GM23338 (cell line): ENCODE data around the gene UTS2. TPM values are rescaled to one million over a fixed set of nuclear protein-coding genes. Genes with fewer than 3 reads are reported as not detected.

Source experiments
- ATAC-seq: fragments of 200-7000 bp; cut with Tn5 transposase; 3 replicates; pipeline ENCODE4 v1.9.1; 2020
- DNase-seq: peaks from one replicate; pipeline ENCODE4 v3.0.0-alpha.2; 2015; ENCODE audit warnings: low spot score
- H2AFZ ChIP-seq: fragments of 200-600 bp; sonication (generic); 2 replicates; pipeline ENCODE4 v1.8.0; 2016; ENCODE audit warnings: antibody characterized with exemption, mild to moderate bottlenecking, moderate library complexity
- H3F3A ChIP-seq: fragments of 200-600 bp; sonication (generic); replicated peaks from 2 replicates; pipeline ENCODE4 v1.8.0; 2017; ENCODE audit warnings: antibody characterized with exemption, mixed run types, low read depth
- H3K27ac ChIP-seq: fragments of 200-600 bp; sonication (generic); 2 replicates; pipeline ENCODE4 v1.6.1; 2016; ENCODE audit warnings: low read depth
- H3K27me3 ChIP-seq: fragments of 200-600 bp; sonication (generic); 2 replicates; pipeline ENCODE4 v1.8.0; 2016; ENCODE audit warnings: mild to moderate bottlenecking, mixed run types, moderate library complexity; ENCODE audit not compliant: insufficient read depth
- H3K36me3 ChIP-seq: fragments of 200-600 bp; sonication (generic); 2 replicates; pipeline ENCODE4 v1.8.0; 2016; ENCODE audit warnings: mild to moderate bottlenecking; ENCODE audit not compliant: insufficient read depth
- H3K4me1 ChIP-seq: fragments of 200-600 bp; sonication (generic); 2 replicates; pipeline ENCODE4 v1.8.0; 2016; ENCODE audit warnings: mild to moderate bottlenecking, moderate library complexity; ENCODE audit not compliant: insufficient read depth
- H3K4me2 ChIP-seq: fragments of 200-600 bp; sonication (generic); 2 replicates; pipeline ENCODE4 v1.7.1; 2017; ENCODE audit warnings: mixed run types
- H3K4me3 ChIP-seq: fragments of 200-600 bp; sonication (generic); 2 replicates; pipeline ENCODE4 v1.6.1; 2016; ENCODE audit warnings: mixed run types
- H3K79me2 ChIP-seq: fragments of 200-600 bp; sonication (generic); replicated peaks from 2 replicates; pipeline ENCODE4 v1.8.0; 2017; ENCODE audit warnings: mild to moderate bottlenecking; ENCODE audit not compliant: insufficient read depth
- H3K9me2 ChIP-seq: fragments of 200-600 bp; sonication (generic); 2 replicates; pipeline ENCODE4 v1.8.0; 2017; ENCODE audit not compliant: insufficient read depth
- H4K20me1 ChIP-seq: fragments of 200-600 bp; sonication (generic); replicated peaks from 2 replicates; pipeline ENCODE4 v1.8.0; 2017; ENCODE audit warnings: mild to moderate bottlenecking; ENCODE audit not compliant: insufficient read depth
- H3K27ac Mint-ChIP-seq: 2 replicates; pipeline ENCODE4 v1.8.0; 2020; ENCODE audit warnings: inconsistent platforms, mild to moderate bottlenecking, moderate library complexity, mixed read lengths
- H3K27me3 Mint-ChIP-seq: 3 replicates; pipeline ENCODE4 v1.8.0; 2022; ENCODE audit warnings: low read depth, mild to moderate bottlenecking, moderate library complexity, mixed read lengths, inconsistent platforms; ENCODE audit not compliant: insufficient read depth, poor library complexity
- H3K36me3 Mint-ChIP-seq: 3 replicates; pipeline ENCODE4 v1.8.0; 2021; ENCODE audit warnings: low read depth, mild to moderate bottlenecking, inconsistent platforms, moderate library complexity, mixed read lengths
- H3K4me1 Mint-ChIP-seq: 3 replicates; pipeline ENCODE4 v1.8.0; 2020; ENCODE audit warnings: mild to moderate bottlenecking, inconsistent platforms, mixed read lengths
- H3K4me3 Mint-ChIP-seq: 3 replicates; pipeline ENCODE4 v1.8.0; 2021; ENCODE audit warnings: moderate library complexity, mild to moderate bottlenecking, inconsistent platforms, mixed read lengths
- H3K9me3 Mint-ChIP-seq: 3 replicates; pipeline ENCODE4 v1.8.0; 2020; ENCODE audit warnings: moderate library complexity, mild to moderate bottlenecking, inconsistent platforms, mixed read lengths
- CREB1 ChIP-seq: fragments of 250-450 bp; sonication (Bioruptor Pico); IDR thresholded peaks from 2 replicates; pipeline ENCODE4 v1.5.0; 2020; ENCODE audit warnings: low read depth, mild to moderate bottlenecking, moderate library complexity
- ETS1 ChIP-seq: IDR thresholded peaks from 2 replicates; pipeline ENCODE4 v1.6.1; 2016; ENCODE audit warnings: antibody characterized with exemption
- EZH2 ChIP-seq: fragments of 200-600 bp; sonication (generic); IDR thresholded peaks from one replicate; pipeline ENCODE4 v1.8.0; 2017; ENCODE audit warnings: antibody characterized with exemption, mild to moderate bottlenecking, low read depth; ENCODE audit not compliant: unreplicated experiment
- EZH2phosphoT487 ChIP-seq: fragments of 200-600 bp; sonication (generic); IDR thresholded peaks from one replicate; pipeline ENCODE4 v1.8.1; 2018; ENCODE audit warnings: antibody characterized with exemption; ENCODE audit not compliant: unreplicated experiment
- ZNF331 ChIP-seq: fragments of 250-450 bp; sonication (Bioruptor Pico); IDR thresholded peaks from 2 replicates; pipeline ENCODE4 v1.5.0; 2020; ENCODE audit warnings: low read depth, mild to moderate bottlenecking, moderate library complexity
- polyA plus RNA-seq: library from polyadenylated mRNA; unstranded; fragments of >200 nt; fragmentation: Nextera tagmentation; extraction: Ambion mirVana; gene quantifications from 2 replicates; pipeline ENCODE4 v1.2.1, GENCODE V29; 2016
- total RNA-seq: library from RNA; depleted of rRNA; stranded (reverse); fragments of >200 nt; shearing (Covaris generic); gene quantifications from 2 replicates; pipeline ENCODE4 v1.2.3, GENCODE V29; 2014
- TF ChIP-seq, protein P1 (sequence below), 2 experiments: fragments of 200-600 bp in 1 of 2; sonication (generic) in 1 of 2; conservative IDR thresholded peaks; 2 replicates each; pipeline versions ENCODE4 v1.5.1 to v1.6.1; 2016 to 2017; ENCODE audit warnings: antibody characterized with exemption in 2 of 2, low read depth in 2 of 2, mild to moderate bottlenecking in 2 of 2, moderate library complexity in 1 of 2
- TF ChIP-seq, protein P2 (sequence below): fragments of 250-450 bp; sonication (Bioruptor Pico); IDR thresholded peaks from 2 replicates; pipeline ENCODE4 v1.5.0; 2020; ENCODE audit warnings: mild to moderate bottlenecking, moderate library complexity

The UTS2 gene
- total and polyA plus RNA-seq, 2 experiments from 2014 or later, result not detected

- TF ChIP-seq, protein P1, sequence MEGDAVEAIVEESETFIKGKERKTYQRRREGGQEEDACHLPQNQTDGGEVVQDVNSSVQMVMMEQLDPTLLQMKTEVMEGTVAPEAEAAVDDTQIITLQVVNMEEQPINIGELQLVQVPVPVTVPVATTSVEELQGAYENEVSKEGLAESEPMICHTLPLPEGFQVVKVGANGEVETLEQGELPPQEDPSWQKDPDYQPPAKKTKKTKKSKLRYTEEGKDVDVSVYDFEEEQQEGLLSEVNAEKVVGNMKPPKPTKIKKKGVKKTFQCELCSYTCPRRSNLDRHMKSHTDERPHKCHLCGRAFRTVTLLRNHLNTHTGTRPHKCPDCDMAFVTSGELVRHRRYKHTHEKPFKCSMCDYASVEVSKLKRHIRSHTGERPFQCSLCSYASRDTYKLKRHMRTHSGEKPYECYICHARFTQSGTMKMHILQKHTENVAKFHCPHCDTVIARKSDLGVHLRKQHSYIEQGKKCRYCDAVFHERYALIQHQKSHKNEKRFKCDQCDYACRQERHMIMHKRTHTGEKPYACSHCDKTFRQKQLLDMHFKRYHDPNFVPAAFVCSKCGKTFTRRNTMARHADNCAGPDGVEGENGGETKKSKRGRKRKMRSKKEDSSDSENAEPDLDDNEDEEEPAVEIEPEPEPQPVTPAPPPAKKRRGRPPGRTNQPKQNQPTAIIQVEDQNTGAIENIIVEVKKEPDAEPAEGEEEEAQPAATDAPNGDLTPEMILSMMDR (conservative IDR thresholded peaks at IDR 0.05; ENCODE audit: low read depth in 2 of 2), result no peak
- no peak for TF ChIP-seq ETS1
Observed at GRCh38 chr1:7884757-7885156, 31.9 kb upstream of the UTS2 start (continued).

- Histone ChIP-seq H3K4me2 (no peak overlapping the region), H3K9me2 (no peaks in the 10 kb centered on the region), H3K27me3 (no peaks in the 10 kb centered on the region), H3K36me3 (no peaks in the 10 kb centered on the region), H3K27ac (no peak overlapping the region), H2AFZ (no peak overlapping the region), H3K79me2 (no peaks in the 10 kb centered on the region), H3K4me1 (no peaks in the 10 kb centered on the region), H3F3A (no peaks in the 10 kb centered on the region), H4K20me1 (no peaks in the 10 kb centered on the region), H3K4me3 (no peak overlapping the region)
- H3K9me3 Mint-ChIP-seq, result no peaks in the 10 kb centered on the region; the same call in 2 of the 3 replicates
- H3K36me3 Mint-ChIP-seq, result no peaks in the 10 kb centered on the region
- H3K4me3 Mint-ChIP-seq, result no peak overlapping the region
- no peaks in the 10 kb centered on the region for H3K4me1 Mint-ChIP-seq
- no peak for DNase-seq
- no peak for ATAC-seq
- no peak overlapping the region for H3K27ac Mint-ChIP-seq
- TF ChIP-seq ETS1, result no peak
- no peak for TF ChIP-seq CREB1 (CRISPR knock-in tag)
- TF ChIP-seq, protein P1 (conservative IDR thresholded peaks at IDR 0.05; ENCODE audit: low read depth in 2 of 2), result peak in 1 of 2 experiments; percentile 33; a peak in 1 of 4 replicates
- TF ChIP-seq EZH2, result no peak
- TF ChIP-seq ZNF331, result no peak
- no peaks in the 10 kb centered on the region for H3K27me3 Mint-ChIP-seq
Observed at GRCh38 chr1:7879228-7879627, 26.4 kb upstream of the UTS2 start.

GRCh38 chr1:7878027-7878426, 25.2 kb upstream of the UTS2 start:
- Histone ChIP-seq H3K36me3 (no peaks in the 10 kb centered on the region), H3K4me3 (no peak overlapping the region), H3K27me3 (no peaks in the 10 kb centered on the region), H4K20me1 (no peaks in the 10 kb centered on the region), H3F3A (no peaks in the 10 kb centered on the region), H3K79me2 (no peaks in the 10 kb centered on the region), H3K27ac (no peak overlapping the region), H3K9me2 (peaks cover 6% of the 10 kb centered on the region), H3K4me2 (no peak overlapping the region), H3K4me1 (no peaks in the 10 kb centered on the region), H2AFZ (no peak overlapping the region)
- no peaks in the 10 kb centered on the region for H3K27me3 Mint-ChIP-seq
- H3K36me3 Mint-ChIP-seq, result no peaks in the 10 kb centered on the region
- H3K27ac Mint-ChIP-seq, result no peak overlapping the region
- no peak overlapping the region for H3K4me3 Mint-ChIP-seq
- H3K9me3 Mint-ChIP-seq, result no peaks in the 10 kb centered on the region; the same call in 2 of the 3 replicates
- DNase-seq, result no peak
- no peaks in the 10 kb centered on the region for H3K4me1 Mint-ChIP-seq
- ATAC-seq, result no peak
- TF ChIP-seq EZH2phosphoT487, result no peak
- TF ChIP-seq, protein P2, sequence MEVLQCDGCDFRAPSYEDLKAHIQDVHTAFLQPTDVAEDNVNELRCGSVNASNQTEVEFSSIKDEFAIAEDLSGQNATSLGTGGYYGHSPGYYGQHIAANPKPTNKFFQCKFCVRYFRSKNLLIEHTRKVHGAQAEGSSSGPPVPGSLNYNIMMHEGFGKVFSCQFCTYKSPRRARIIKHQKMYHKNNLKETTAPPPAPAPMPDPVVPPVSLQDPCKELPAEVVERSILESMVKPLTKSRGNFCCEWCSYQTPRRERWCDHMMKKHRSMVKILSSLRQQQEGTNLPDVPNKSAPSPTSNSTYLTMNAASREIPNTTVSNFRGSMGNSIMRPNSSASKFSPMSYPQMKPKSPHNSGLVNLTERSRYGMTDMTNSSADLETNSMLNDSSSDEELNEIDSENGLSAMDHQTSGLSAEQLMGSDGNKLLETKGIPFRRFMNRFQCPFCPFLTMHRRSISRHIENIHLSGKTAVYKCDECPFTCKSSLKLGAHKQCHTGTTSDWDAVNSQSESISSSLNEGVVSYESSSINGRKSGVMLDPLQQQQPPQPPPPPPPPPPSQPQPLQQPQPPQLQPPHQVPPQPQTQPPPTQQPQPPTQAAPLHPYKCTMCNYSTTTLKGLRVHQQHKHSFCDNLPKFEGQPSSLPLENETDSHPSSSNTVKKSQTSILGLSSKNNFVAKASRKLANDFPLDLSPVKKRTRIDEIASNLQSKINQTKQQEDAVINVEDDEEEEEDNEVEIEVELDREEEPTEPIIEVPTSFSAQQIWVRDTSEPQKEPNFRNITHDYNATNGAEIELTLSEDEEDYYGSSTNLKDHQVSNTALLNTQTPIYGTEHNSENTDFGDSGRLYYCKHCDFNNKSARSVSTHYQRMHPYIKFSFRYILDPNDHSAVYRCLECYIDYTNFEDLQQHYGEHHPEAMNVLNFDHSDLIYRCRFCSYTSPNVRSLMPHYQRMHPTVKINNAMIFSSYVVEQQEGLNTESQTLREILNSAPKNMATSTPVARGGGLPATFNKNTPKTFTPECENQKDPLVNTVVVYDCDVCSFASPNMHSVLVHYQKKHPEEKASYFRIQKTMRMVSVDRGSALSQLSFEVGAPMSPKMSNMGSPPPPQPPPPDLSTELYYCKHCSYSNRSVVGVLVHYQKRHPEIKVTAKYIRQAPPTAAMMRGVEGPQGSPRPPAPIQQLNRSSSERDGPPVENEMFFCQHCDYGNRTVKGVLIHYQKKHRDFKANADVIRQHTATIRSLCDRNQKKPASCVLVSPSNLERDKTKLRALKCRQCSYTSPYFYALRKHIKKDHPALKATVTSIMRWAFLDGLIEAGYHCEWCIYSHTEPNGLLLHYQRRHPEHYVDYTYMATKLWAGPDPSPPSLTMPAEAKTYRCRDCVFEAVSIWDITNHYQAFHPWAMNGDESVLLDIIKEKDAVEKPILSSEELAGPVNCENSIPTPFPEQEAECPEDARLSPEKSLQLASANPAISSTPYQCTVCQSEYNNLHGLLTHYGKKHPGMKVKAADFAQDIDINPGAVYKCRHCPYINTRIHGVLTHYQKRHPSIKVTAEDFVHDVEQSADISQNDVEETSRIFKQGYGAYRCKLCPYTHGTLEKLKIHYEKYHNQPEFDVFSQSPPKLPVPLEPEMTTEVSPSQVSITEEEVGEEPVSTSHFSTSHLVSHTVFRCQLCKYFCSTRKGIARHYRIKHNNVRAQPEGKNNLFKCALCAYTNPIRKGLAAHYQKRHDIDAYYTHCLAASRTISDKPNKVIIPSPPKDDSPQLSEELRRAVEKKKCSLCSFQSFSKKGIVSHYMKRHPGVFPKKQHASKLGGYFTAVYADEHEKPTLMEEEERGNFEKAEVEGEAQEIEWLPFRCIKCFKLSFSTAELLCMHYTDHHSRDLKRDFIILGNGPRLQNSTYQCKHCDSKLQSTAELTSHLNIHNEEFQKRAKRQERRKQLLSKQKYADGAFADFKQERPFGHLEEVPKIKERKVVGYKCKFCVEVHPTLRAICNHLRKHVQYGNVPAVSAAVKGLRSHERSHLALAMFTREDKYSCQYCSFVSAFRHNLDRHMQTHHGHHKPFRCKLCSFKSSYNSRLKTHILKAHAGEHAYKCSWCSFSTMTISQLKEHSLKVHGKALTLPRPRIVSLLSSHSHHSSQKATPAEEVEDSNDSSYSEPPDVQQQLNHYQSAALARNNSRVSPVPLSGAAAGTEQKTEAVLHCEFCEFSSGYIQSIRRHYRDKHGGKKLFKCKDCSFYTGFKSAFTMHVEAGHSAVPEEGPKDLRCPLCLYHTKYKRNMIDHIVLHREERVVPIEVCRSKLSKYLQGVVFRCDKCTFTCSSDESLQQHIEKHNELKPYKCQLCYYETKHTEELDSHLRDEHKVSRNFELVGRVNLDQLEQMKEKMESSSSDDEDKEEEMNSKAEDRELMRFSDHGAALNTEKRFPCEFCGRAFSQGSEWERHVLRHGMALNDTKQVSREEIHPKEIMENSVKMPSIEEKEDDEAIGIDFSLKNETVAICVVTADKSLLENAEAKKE, result no peak
